Stimulated activated naive B cell treated with anti-CD40 and anti-IgM and Interleukin-4, amounts not matched to agents 10 μg/mL and 1 μg/mL and 100 μg/mL, for 72 hours (primary cell): Measurements from ENCODE around the gene IFNA2.
"Not testable (repeated sequence)": the region's sequence is repeated elsewhere in the genome, so short reads cannot be mapped to it uniquely, and the experiment has no call there.

ENCODE experiments used
- ATAC-seq, 2 donors: fragments of 150-1000 bp; cut with Tn5 transposase; replicated peaks; 2 replicates each; pipeline ENCODE4 v1.10.0; 2021; ENCODE audit warnings: moderate library complexity in 1 of 2
- DNase-seq: peaks from one replicate; pipeline ENCODE4 v3.0.0; 2021
- H3K27ac Mint-ChIP-seq: one replicate; pipeline ENCODE4 v1.8.0; 2022; ENCODE audit warnings: mild to moderate bottlenecking, mixed read lengths
- H3K27me3 Mint-ChIP-seq, 2 donors: one replicate each; pipeline ENCODE4 v1.8.0; 2022; ENCODE audit warnings: mixed read lengths in 2 of 2
- H3K36me3 Mint-ChIP-seq, 2 donors: one replicate each; pipeline ENCODE4 v1.8.0; 2022; ENCODE audit warnings: mixed read lengths in 2 of 2, mild to moderate bottlenecking in 1 of 2
- H3K4me1 Mint-ChIP-seq, 2 donors: one replicate each; pipeline ENCODE4 v1.8.0; 2022; ENCODE audit warnings: mixed read lengths in 2 of 2, mild to moderate bottlenecking in 1 of 2
- H3K4me3 Mint-ChIP-seq, 2 donors: one replicate each; pipeline ENCODE4 v1.8.0; 2022; ENCODE audit warnings: mild to moderate bottlenecking in 2 of 2, mixed read lengths in 2 of 2, moderate library complexity in 1 of 2
- H3K9me3 Mint-ChIP-seq, 2 donors: one replicate each; pipeline ENCODE4 v1.8.0; 2022; ENCODE audit warnings: mixed read lengths in 2 of 2, mild to moderate bottlenecking in 1 of 2

Gene IFNA2

DNA sequence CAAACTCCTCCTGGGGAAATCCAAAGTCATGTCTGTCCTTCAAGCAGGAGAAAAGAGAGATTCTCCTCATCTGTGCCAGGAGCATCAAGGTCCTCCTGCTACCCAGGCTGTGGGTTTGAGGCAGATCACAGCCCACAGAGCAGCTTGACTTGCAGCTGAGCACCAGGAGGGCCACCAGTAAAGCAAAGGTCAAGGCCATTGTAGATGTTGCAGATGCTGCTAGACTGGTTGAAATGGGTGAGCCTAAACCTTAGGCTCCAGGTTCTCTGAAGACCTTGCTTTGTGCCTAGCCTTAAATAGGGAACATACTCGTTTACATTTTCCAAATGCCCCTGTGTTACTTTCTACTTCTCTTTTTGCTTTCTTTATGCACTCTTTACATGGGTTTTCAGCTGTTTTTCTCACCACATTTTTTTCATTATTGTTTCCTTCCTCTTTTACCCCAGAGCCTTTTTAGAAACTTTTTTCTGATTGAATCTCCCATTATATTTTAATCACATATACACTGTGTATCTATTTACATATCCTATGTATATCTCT lies at the start of gene IFNA2:
TSS of gene IFNA2 (minus strand) at position 268 of the 540 bp plus-strand sequence. CDS start at position 199, 69 bp downstream.
- H3K36me3 Mint-ChIP-seq: no peaks in the 10 kb centered on the region
- DNase-seq: no peak
- H3K27me3 Mint-ChIP-seq: peaks cover 30 to 44% of the 10 kb centered on the region in 2 donors
- no peak within 1 kb of the TSS for H3K4me3 Mint-ChIP-seq
- H3K9me3 Mint-ChIP-seq: no peaks in the 10 kb centered on the region
- H3K27ac Mint-ChIP-seq: no peak within 1 kb of the TSS
- peak; percentile 46 to 54 for ATAC-seq
- H3K4me1 Mint-ChIP-seq: peaks cover 19 to 26% of the 10 kb centered on the region in 2 donors

DNA sequence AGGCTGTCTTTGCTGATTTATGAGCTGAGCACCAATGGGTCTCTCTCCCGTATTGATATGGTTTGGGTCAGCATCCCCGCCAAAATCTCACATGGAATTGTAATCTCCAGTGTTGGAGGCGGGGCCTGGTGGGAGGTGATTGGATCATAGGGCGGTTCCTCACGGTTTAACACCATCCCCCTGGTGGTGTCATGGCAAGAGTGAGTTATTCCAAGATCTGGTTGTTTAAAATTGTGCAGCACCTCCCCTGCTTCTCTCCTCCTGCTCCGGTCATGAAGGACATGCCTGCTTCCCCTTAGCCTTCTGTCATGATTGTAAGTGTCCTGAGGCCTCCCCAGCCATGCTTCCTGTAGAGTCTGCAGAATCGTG lies 49.8 kb upstream of the IFNA2 start:
- H3K9me3 Mint-ChIP-seq: not testable (repeated sequence)

DNA sequence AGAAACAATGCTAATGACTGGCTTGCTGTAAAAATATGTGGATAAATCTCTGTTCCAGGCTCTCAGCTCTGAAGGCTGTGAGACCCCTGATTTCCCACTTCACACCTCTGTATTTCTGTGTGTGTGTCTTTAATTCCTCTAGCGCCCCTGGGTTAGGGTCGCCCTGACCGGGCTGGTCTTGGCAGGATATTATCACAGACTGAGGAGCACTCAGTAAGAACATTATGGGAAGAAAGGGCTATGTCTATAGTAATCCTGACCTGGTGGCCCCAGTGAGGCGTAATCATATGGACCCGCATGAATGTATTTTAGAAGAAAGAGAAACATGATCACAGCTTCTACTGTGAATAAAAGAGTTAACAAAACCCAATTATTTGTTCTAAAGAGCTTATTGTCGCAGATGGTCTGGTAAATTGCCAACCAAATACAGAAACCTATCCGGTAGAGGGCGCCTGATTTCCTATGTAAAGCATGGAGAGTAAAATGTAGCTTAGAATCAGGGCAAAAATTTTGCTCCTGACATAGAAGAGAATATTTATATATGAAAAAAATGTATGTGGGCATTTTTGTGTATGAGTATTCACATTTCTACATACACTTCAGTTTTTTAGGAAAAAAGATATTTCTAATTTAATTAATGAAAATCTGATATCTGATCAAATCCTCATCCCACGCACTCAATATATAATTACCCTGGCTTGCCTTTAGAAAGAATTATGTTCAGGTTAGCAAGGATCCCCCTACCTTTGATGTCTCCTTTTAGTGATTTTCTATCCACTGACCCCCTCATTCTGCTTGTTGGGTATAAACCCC lies 49.2 kb upstream of the IFNA2 start:
- ATAC-seq: peak; percentile 52 to 55
- Mint-ChIP-seq H3K36me3 (no peaks in the 10 kb centered on the region), H3K27me3 (peaks cover 55 to 58% of the 10 kb centered on the region in 2 donors), H3K9me3 (no peaks in the 10 kb centered on the region), H3K4me3 (no peak overlapping the region), H3K27ac (no peak overlapping the region), H3K4me1 (peaks cover 2 to 6% of the 10 kb centered on the region in 2 donors)
- DNase-seq: peak; percentile 10

More for the DNA sequence above, 49.8 kb upstream of the IFNA2 start:
- H3K4me3 Mint-ChIP-seq, ATAC-seq, H3K4me1 Mint-ChIP-seq, DNase-seq, H3K27ac Mint-ChIP-seq, H3K36me3 Mint-ChIP-seq: not testable (repeated sequence)
- H3K27me3 Mint-ChIP-seq: peaks cover 50 to 54% of the 10 kb centered on the region in 2 donors

DNA sequence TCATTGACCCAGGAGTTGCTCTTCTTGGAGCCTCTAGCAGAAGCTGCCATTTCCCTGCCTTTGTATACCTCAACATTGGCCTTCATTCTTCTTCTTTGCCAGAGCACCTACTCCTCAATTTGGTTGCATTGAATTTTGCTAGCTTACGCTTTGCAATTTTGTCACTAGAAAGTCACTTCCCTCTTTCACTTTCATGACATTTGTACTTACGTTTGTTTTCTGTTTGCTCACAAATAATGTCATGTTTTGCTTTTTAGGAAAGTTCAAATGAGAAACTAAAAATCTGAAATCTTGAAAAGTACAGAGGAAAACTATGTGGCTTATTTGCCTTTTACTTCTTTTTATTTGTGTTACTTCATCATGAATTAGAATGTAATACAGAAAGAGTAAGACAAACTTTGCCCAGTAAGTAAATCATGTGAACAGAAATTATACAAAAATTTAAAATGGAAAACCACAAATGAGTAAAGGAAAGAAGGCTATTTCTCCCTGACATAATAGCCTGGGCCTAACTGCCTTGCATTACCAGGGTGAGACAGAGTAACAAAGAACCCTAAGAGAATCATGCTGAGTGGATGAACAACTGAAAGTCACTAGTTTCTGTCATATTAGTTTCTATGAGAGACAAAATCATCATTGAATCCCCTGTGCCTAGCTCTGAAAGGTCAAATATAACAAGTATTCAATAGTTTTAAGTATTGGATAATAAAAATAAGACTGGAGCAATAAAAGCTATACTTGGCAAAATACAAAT lies 47.7 kb upstream of the IFNA2 start:
- H3K4me3 Mint-ChIP-seq: no peak overlapping the region
- H3K9me3 Mint-ChIP-seq: no peaks in the 10 kb centered on the region
- H3K4me1 Mint-ChIP-seq: peaks cover 2 to 17% of the 10 kb centered on the region in 2 donors
- DNase-seq (no peak), ATAC-seq (no peak)
- H3K36me3 Mint-ChIP-seq: no peaks in the 10 kb centered on the region
- peaks cover 63 to 74% of the 10 kb centered on the region in 2 donors for H3K27me3 Mint-ChIP-seq
- H3K27ac Mint-ChIP-seq: no peak overlapping the region

DNA sequence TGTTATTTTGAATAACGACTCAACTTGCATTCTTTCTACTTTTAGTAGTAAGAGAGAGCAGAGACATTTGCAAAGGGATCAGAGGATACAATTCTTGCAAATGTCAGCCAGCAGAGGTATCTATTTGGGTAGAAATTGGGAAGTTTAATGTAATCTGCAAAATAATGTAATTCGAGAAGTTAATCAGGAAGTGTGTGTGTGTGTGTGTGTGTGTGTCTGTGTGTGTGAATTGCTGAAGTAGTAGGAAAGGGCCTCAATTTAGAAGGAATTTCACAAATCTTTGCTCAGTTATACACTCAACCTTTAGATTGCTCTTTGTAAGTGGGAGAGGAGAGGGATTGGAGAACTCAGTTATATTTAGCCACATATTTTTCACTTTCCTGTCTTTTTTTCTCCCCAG lies 44.0 kb upstream of the IFNA2 start:
- H3K27me3 Mint-ChIP-seq: peaks cover 76 to 85% of the 10 kb centered on the region in 2 donors
- ATAC-seq: no peak
- H3K27ac Mint-ChIP-seq: no peak overlapping the region
- peaks cover 2 to 17% of the 10 kb centered on the region in 2 donors for H3K4me1 Mint-ChIP-seq
- no peak overlapping the region for H3K4me3 Mint-ChIP-seq
- no peak for DNase-seq
- no peaks in the 10 kb centered on the region for H3K9me3 Mint-ChIP-seq
- H3K36me3 Mint-ChIP-seq: no peaks in the 10 kb centered on the region

DNA sequence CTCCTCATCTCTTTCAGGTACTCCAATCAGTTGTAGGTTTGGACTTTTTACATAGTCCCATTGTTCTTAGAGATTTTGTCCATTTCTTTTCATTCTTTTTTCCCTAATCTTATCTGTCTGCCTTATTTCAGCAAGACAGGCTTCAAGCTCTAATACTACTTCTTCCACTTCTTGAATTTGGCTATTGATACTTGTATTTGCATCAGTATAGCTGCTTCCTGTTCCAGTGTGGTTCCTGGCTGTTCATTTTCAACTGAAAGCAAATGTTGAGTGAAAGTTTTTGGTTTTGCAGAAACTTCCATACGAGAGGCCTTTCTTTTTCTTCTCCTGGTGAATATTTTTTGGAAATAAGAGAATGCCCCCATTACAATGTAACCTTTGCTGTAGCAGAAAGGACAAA lies 43.0 kb upstream of the IFNA2 start:
- H3K27ac Mint-ChIP-seq: no peak overlapping the region
- no peaks in the 10 kb centered on the region for H3K36me3 Mint-ChIP-seq
- H3K4me3 Mint-ChIP-seq: no peak overlapping the region
- peaks cover 71 to 78% of the 10 kb centered on the region in 2 donors for H3K27me3 Mint-ChIP-seq
- ATAC-seq: no peak
- H3K4me1 Mint-ChIP-seq: peaks cover 2 to 17% of the 10 kb centered on the region in 2 donors
- DNase-seq: no peak
- no peaks in the 10 kb centered on the region for H3K9me3 Mint-ChIP-seq

DNA sequence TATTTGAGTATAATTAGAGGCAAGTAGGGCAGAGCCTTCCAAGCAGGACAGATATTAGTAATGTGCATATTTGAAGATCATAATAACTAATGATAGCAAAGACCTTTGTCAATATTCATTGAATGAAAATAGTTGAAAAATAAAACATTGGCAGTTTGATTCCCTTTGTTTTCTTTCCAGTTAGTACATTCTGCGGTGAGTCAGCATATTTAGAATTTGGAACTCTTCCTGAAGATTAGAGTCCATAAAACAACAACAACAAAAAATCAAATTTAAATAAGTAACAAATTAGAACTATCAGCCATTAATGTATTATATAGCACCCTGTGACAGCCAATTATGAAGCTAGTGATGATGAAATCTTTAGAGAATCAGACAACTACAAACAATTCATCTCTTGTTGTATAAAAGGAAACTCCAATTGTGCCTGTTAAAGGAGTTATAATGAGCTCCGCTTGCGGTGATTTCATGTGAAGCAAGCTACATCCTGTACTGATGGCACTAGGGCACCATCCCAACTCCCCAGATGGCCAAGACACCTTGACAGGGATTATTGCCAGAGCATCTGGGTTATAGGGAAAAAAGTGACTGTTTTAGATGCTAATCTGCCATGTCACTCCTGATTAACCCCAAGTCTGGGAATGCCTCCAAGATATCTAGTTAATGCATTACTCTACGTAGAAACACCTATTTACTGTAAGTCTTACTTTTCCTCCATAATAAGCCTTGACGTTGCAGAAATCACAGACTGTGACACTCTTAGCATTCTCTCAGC lies 30.5 kb upstream of the IFNA2 start:
- peaks cover 17 to 30% of the 10 kb centered on the region in 2 donors for H3K4me1 Mint-ChIP-seq
- H3K36me3 Mint-ChIP-seq: no peaks in the 10 kb centered on the region
- H3K27ac Mint-ChIP-seq: no peak overlapping the region
- H3K27me3 Mint-ChIP-seq: peaks cover 30 to 56% of the 10 kb centered on the region in 2 donors
- no peak for ATAC-seq
- DNase-seq: no peak
- H3K4me3 Mint-ChIP-seq: no peak overlapping the region
- H3K9me3 Mint-ChIP-seq: no peaks in the 10 kb centered on the region

DNA sequence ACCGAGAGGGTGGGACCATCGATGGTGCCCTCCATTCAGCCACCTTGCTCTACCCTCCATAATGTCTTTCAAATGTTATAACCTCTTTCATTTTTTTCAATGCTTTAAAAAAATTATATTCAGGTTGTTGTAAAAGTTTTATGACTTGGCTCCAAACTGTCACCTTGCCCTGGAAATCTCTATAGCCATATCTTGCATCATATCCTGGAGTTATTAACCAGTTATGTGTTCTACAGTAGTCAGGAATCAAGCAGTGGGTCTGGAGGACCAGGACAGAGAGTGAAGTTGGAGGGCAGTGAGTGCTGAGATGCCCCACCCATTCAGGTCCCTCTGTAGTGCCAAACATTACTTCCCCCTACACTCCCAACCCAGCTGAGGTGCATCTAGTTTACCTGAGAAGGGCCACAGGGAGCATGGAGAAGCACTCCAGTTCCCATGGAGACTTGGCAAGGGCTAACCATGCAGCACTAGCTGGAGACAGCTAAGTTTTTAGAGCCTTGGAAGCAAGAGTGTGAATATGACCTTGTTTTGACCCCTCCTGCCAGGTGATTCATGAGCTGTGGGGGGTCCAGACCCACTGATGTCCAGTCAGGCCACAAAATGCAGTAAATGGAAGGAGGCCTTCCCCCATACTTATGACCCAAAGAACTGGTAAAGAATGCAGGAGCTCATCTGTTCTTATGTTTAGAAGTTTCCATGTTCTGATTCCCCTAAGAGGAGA lies 29.2 kb upstream of the IFNA2 start:
- ATAC-seq (no peak), DNase-seq (no peak)
- Mint-ChIP-seq H3K36me3 (no peaks in the 10 kb centered on the region), H3K27me3 (peaks cover 33 to 59% of the 10 kb centered on the region in 2 donors), H3K27ac (no peak overlapping the region), H3K9me3 (no peaks in the 10 kb centered on the region), H3K4me3 (no peak overlapping the region), H3K4me1 (peaks cover 17 to 26% of the 10 kb centered on the region in 2 donors)

DNA sequence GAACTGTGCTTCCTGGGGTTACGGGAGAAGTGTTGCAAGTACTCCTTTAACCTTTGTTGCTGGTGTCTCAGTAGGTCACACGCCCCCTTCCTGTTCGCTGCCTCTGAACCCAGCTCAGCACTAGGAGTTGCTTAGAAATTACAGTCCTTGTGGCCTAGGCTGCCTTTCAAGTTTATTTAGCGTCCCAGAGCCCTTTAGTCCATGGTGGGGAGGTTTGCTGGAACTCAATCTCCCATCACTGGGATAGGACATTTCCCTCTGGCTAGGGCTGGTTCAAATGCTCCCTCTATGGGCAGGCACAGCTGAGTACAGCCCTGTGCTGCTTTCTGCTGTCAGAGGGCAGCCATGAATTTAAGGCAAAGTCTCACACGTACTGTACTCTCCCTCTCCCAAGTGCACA lies 28.4 kb upstream of the IFNA2 start:
- Mint-ChIP-seq H3K4me1 (peaks cover 17 to 26% of the 10 kb centered on the region in 2 donors), H3K4me3 (no peak overlapping the region), H3K36me3 (no peaks in the 10 kb centered on the region), H3K27ac (no peak overlapping the region), H3K27me3 (peaks cover 35 to 66% of the 10 kb centered on the region in 2 donors), H3K9me3 (no peaks in the 10 kb centered on the region)
- ATAC-seq: peak; percentile 46 to 52
- no peak for DNase-seq

DNA sequence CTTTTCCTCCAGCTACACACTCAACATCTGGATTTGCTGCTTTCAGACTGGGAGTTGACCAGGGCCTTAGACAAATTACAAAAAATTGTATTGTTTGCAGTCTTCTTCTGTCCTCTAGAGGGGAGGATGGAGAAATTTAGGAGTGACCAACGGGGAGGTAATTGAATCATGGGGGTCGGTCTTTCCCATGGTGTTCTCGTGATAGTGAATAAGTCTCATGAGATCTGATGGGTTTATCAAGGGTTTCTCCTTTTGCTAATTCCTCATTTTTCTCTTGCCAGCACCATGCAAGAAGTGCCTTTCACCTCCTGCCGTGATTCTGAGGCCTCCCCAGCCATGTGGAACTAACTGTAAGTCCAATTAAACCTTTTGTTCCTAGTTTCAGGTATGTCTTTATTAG lies 28.0 kb upstream of the IFNA2 start:
- Mint-ChIP-seq H3K27me3 (peaks cover 35 to 66% of the 10 kb centered on the region in 2 donors), H3K36me3 (no peaks in the 10 kb centered on the region), H3K27ac (no peak overlapping the region), H3K4me3 (no peak overlapping the region), H3K9me3 (no peaks in the 10 kb centered on the region), H3K4me1 (peaks cover 17 to 26% of the 10 kb centered on the region in 2 donors)
- DNase-seq: no peak
- ATAC-seq: no peak

DNA sequence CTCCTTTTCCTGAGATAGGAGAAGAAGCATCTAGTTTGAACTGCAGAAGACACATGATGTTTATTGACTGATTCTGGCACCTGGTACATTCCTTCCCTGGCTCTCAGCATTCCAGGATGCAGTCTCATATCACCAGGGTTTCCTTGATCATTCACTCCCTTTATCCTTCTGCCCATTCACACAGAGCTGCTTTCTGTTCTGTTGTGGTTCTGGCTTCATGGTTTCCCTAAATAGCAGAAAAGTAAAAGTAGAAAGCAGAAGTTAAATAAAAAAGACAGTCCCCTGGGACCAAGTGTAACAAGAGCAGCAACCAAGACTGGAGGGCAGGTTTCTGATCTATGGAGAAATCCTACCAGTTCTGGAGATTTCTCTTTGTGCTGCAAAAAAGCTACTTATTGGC lies 26.9 kb upstream of the IFNA2 start:
- H3K36me3 Mint-ChIP-seq: no peaks in the 10 kb centered on the region
- H3K4me1 Mint-ChIP-seq: peaks cover 17 to 26% of the 10 kb centered on the region in 2 donors
- peaks cover 35 to 63% of the 10 kb centered on the region in 2 donors for H3K27me3 Mint-ChIP-seq
- H3K27ac Mint-ChIP-seq: no peak overlapping the region
- DNase-seq (no peak), ATAC-seq (peak; percentile 84 to 92)
- no peaks in the 10 kb centered on the region for H3K9me3 Mint-ChIP-seq
- H3K4me3 Mint-ChIP-seq: no peak overlapping the region

DNA sequence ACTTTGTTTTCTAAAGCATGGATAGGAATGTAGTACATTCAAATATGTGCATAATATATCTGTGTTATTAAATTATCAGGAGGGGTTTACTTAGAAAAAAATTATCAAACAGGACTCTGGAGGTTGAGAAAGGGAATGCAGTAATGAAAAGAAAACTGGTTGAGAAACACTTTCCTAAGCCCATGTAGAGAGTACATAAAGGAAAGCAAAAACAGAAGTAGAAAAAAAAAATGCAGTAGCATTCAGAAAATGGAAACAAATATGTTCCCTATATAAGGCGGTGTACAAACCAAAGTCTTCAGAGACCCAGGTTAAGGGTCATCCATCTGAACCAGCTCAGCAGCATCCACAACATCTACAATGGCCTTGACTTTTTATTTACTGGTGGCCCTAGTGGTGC lies 23.6 kb upstream of the IFNA2 start, which contains the start of gene IFNA8:
TSS of gene IFNA8 (plus strand) at position 301 of the 400 bp plus-strand sequence. CDS start at position 361, 60 bp downstream.
- H3K9me3 Mint-ChIP-seq: no peaks in the 10 kb centered on the region
- no peak within 1 kb of the TSS for H3K4me3 Mint-ChIP-seq
- no peaks in the 10 kb centered on the region for H3K36me3 Mint-ChIP-seq
- peaks cover 17 to 20% of the 10 kb centered on the region in 2 donors for H3K4me1 Mint-ChIP-seq
- H3K27ac Mint-ChIP-seq: no peak within 1 kb of the TSS
- H3K27me3 Mint-ChIP-seq: peaks cover 29 to 56% of the 10 kb centered on the region in 2 donors
- ATAC-seq (no peak), DNase-seq (no peak)

DNA sequence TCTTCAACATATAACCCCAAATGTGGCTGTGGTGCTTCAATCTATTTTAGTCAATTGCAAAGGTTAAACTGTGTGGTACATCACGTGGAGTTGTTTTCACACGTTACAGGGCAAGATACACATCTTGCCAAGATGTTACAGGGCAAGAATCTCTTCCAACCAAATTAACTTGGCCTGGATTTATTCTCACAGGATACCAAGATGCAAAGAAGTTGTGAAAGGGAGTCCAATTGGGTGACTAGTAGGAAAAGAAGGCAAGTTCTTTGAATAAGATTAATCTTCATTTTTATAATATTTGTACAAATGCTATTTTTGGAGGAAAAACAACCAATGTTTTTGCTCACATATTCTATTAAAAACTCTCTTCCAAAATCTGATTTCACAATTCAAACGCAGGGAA lies 18.9 kb upstream of the IFNA2 start:
- Mint-ChIP-seq H3K36me3 (no peaks in the 10 kb centered on the region), H3K27ac (no peak overlapping the region), H3K4me3 (no peak overlapping the region), H3K4me1 (peaks cover 8 to 13% of the 10 kb centered on the region in 2 donors), H3K27me3 (peaks cover 41 to 66% of the 10 kb centered on the region in 2 donors), H3K9me3 (no peaks in the 10 kb centered on the region)
- ATAC-seq (no peak), DNase-seq (no peak)
